Measurements from ENCODE around the gene SLC26A5.
"Not testable (repeated sequence)": the region's sequence is repeated elsewhere in the genome, so short reads cannot be mapped to it uniquely, and the experiment has no call there.

SLC26A5 gene

GRCh38 chr7:103399687-103400086 is 46.3 kb downstream of the SLC26A5 start:
- H3K4me3 ChIP-seq (ENCODE audit: insufficient read depth in 1 of 2, low read depth in 1 of 2, low read length in 2 of 2); H2BK12ac ChIP-seq (ENCODE audit: low read length in 2 of 2); H3K18ac ChIP-seq (ENCODE audit: low read depth in 1 of 2, low read length in 2 of 2); H4K91ac ChIP-seq (ENCODE audit: low read length); H3K27me3 ChIP-seq (ENCODE audit: control insufficient read depth in 1 of 2, insufficient read depth in 1 of 2, low read length in 2 of 2); H3K36me3 ChIP-seq (ENCODE audit: control insufficient read depth in 1 of 2, insufficient read depth in 2 of 2, low read depth in 1 of 2, low read length in 2 of 2); H3K4ac ChIP-seq (ENCODE audit: low read depth in 1 of 2, low read length in 2 of 2); H3K4me1 ChIP-seq (ENCODE audit: control insufficient read depth, insufficient read depth, low read depth, low read length); H3K23ac ChIP-seq (ENCODE audit: low read length in 2 of 2); H3K14ac ChIP-seq (ENCODE audit: low read length in 2 of 2); H2BK15ac ChIP-seq (ENCODE audit: low read depth, poor library complexity, severe bottlenecking); H2BK120ac ChIP-seq (ENCODE audit: low read depth, low read length); H4K8ac ChIP-seq (ENCODE audit: low read length); H3K9ac ChIP-seq (ENCODE audit: low read length); H2AFZ ChIP-seq (ENCODE audit: low read depth, low read length); DNase-seq; H3K9me3 ChIP-seq (ENCODE audit: control insufficient read depth, low read length); H3K27ac ChIP-seq (ENCODE audit: low read length, poor library complexity, severe bottlenecking); H2AK5ac ChIP-seq (ENCODE audit: low read length, severe bottlenecking); H3K4me2 ChIP-seq (ENCODE audit: low read length, poor library complexity, severe bottlenecking); H3K79me1 ChIP-seq (replicated peaks; ENCODE audit: low read length, poor library complexity, severe bottlenecking); H2BK5ac ChIP-seq (ENCODE audit: low read depth, low read length, poor library complexity, severe bottlenecking): not testable (repeated sequence)

GRCh38 chr7:103398483-103399127 is 47.4 kb downstream of the SLC26A5 start:
- no peaks in the 10 kb centered on the region for H3K36me3 ChIP-seq (ENCODE audit: control insufficient read depth in 1 of 2, insufficient read depth in 2 of 2, low read depth in 1 of 2, low read length in 2 of 2)
- no peak overlapping the region for H2BK12ac ChIP-seq (ENCODE audit: low read length in 2 of 2)
- no peak overlapping the region for H2BK5ac ChIP-seq (ENCODE audit: low read depth, low read length, poor library complexity, severe bottlenecking)
- H3K27me3 ChIP-seq (ENCODE audit: control insufficient read depth in 1 of 2, insufficient read depth in 1 of 2, low read length in 2 of 2): peaks cover 0 to 5% of the 10 kb centered on the region in 2 experiments
- H3K23ac ChIP-seq (ENCODE audit: low read length in 2 of 2): no peak overlapping the region
- H2AFZ ChIP-seq (ENCODE audit: low read depth, low read length): no peak overlapping the region
- H4K8ac ChIP-seq (ENCODE audit: low read length): no peak overlapping the region
- H4K91ac ChIP-seq (ENCODE audit: low read length): no peak overlapping the region
- DNase-seq: no peak
- no peak overlapping the region for H2AK5ac ChIP-seq (ENCODE audit: low read length, severe bottlenecking)
- H3K4me1 ChIP-seq (ENCODE audit: control insufficient read depth, insufficient read depth, low read depth, low read length): no peaks in the 10 kb centered on the region
- no peak overlapping the region for H3K14ac ChIP-seq (ENCODE audit: low read length in 2 of 2)
- H3K9ac ChIP-seq (ENCODE audit: low read length): no peak overlapping the region
- H3K4me2 ChIP-seq (ENCODE audit: low read length, poor library complexity, severe bottlenecking): no peak overlapping the region
- H3K4ac ChIP-seq (ENCODE audit: low read depth in 1 of 2, low read length in 2 of 2): no peak overlapping the region
- no peak overlapping the region for H3K4me3 ChIP-seq (ENCODE audit: insufficient read depth in 1 of 2, low read depth in 1 of 2, low read length in 2 of 2)
- H3K18ac ChIP-seq (ENCODE audit: low read depth in 1 of 2, low read length in 2 of 2): no peak overlapping the region
- no peak overlapping the region for H2BK120ac ChIP-seq (ENCODE audit: low read depth, low read length)
- no peaks in the 10 kb centered on the region for H3K79me1 ChIP-seq (replicated peaks; ENCODE audit: low read length, poor library complexity, severe bottlenecking)
- no peaks in the 10 kb centered on the region for H3K9me3 ChIP-seq (ENCODE audit: control insufficient read depth, low read length)
- no peak overlapping the region for H3K27ac ChIP-seq (ENCODE audit: low read length, poor library complexity, severe bottlenecking)
- no peak overlapping the region for H2BK15ac ChIP-seq (ENCODE audit: low read depth, poor library complexity, severe bottlenecking)
- WGBS: 50% methylated on average over 2 of the region's 2 CpGs

GRCh38 chr7:103396471-103396870 is 49.5 kb downstream of the SLC26A5 start:
- Histone ChIP-seq H2AFZ (ENCODE audit: low read depth, low read length) (no peak overlapping the region), H2BK120ac (ENCODE audit: low read depth, low read length) (no peak overlapping the region), H2BK5ac (ENCODE audit: low read depth, low read length, poor library complexity, severe bottlenecking) (no peak overlapping the region), H3K4me3 (ENCODE audit: insufficient read depth in 1 of 2, low read depth in 1 of 2, low read length in 2 of 2) (no peak overlapping the region), H3K23ac (ENCODE audit: low read length in 2 of 2) (no peak overlapping the region), H3K4ac (ENCODE audit: low read depth in 1 of 2, low read length in 2 of 2) (no peak overlapping the region), H3K18ac (ENCODE audit: low read depth in 1 of 2, low read length in 2 of 2) (no peak overlapping the region), H4K8ac (ENCODE audit: low read length) (no peak overlapping the region), H3K9ac (ENCODE audit: low read length) (no peak overlapping the region), H2BK12ac (ENCODE audit: low read length in 2 of 2) (no peak overlapping the region), H3K4me2 (ENCODE audit: low read length, poor library complexity, severe bottlenecking) (no peak overlapping the region), H3K79me1 (replicated peaks; ENCODE audit: low read length, poor library complexity, severe bottlenecking) (no peaks in the 10 kb centered on the region), H2AK5ac (ENCODE audit: low read length, severe bottlenecking) (no peak overlapping the region), H4K91ac (ENCODE audit: low read length) (no peak overlapping the region), H3K27ac (ENCODE audit: low read length, poor library complexity, severe bottlenecking) (no peak overlapping the region), H2BK15ac (ENCODE audit: low read depth, poor library complexity, severe bottlenecking) (no peak overlapping the region), H3K14ac (ENCODE audit: low read length in 2 of 2) (no peak overlapping the region), H3K4me1 (ENCODE audit: control insufficient read depth, insufficient read depth, low read depth, low read length) (no peaks in the 10 kb centered on the region), H3K9me3 (ENCODE audit: control insufficient read depth, low read length) (no peaks in the 10 kb centered on the region), H3K36me3 (ENCODE audit: control insufficient read depth in 1 of 2, insufficient read depth in 2 of 2, low read depth in 1 of 2, low read length in 2 of 2) (no peaks in the 10 kb centered on the region), H3K27me3 (ENCODE audit: control insufficient read depth in 1 of 2, insufficient read depth in 1 of 2, low read length in 2 of 2) (peaks cover 0 to 8% of the 10 kb centered on the region in 2 experiments)
- no peak for DNase-seq
- WGBS: 48% methylated on average over 6 of the region's 8 CpGs

- H4K91ac ChIP-seq (ENCODE audit: low read length): no peak overlapping the region
- H2BK120ac ChIP-seq (ENCODE audit: low read depth, low read length): no peak overlapping the region
- H3K4me1 ChIP-seq (ENCODE audit: control insufficient read depth, insufficient read depth, low read depth, low read length): no peaks in the 10 kb centered on the region
- H2BK12ac ChIP-seq (ENCODE audit: low read length in 2 of 2): no peak overlapping the region
- no peak overlapping the region for H3K4me2 ChIP-seq (ENCODE audit: low read length, poor library complexity, severe bottlenecking)
- no peak overlapping the region for H3K23ac ChIP-seq (ENCODE audit: low read length in 2 of 2)
- WGBS: 82% methylated on average over 1 of the region's 1 CpG
- no peak overlapping the region for H2BK15ac ChIP-seq (ENCODE audit: low read depth, poor library complexity, severe bottlenecking)
- DNase-seq: no peak
- H2AFZ ChIP-seq (ENCODE audit: low read depth, low read length): no peak overlapping the region
- H4K8ac ChIP-seq (ENCODE audit: low read length): no peak overlapping the region
- no peak overlapping the region for H3K9ac ChIP-seq (ENCODE audit: low read length)
- peaks cover 0 to 8% of the 10 kb centered on the region in 2 experiments for H3K27me3 ChIP-seq (ENCODE audit: control insufficient read depth in 1 of 2, insufficient read depth in 1 of 2, low read length in 2 of 2)
- no peaks in the 10 kb centered on the region for H3K9me3 ChIP-seq (ENCODE audit: control insufficient read depth, low read length)
- H3K18ac ChIP-seq (ENCODE audit: low read depth in 1 of 2, low read length in 2 of 2): no peak overlapping the region
- H3K79me1 ChIP-seq (replicated peaks; ENCODE audit: low read length, poor library complexity, severe bottlenecking): no peaks in the 10 kb centered on the region
- H3K36me3 ChIP-seq (ENCODE audit: control insufficient read depth in 1 of 2, insufficient read depth in 2 of 2, low read depth in 1 of 2, low read length in 2 of 2): no peaks in the 10 kb centered on the region
- H3K14ac ChIP-seq (ENCODE audit: low read length in 2 of 2): no peak overlapping the region
- no peak overlapping the region for H3K4ac ChIP-seq (ENCODE audit: low read depth in 1 of 2, low read length in 2 of 2)
- no peak overlapping the region for H2AK5ac ChIP-seq (ENCODE audit: low read length, severe bottlenecking)
- no peak overlapping the region for H3K27ac ChIP-seq (ENCODE audit: low read length, poor library complexity, severe bottlenecking)
- H2BK5ac ChIP-seq (ENCODE audit: low read depth, low read length, poor library complexity, severe bottlenecking): no peak overlapping the region
- H3K4me3 ChIP-seq (ENCODE audit: insufficient read depth in 1 of 2, low read depth in 1 of 2, low read length in 2 of 2): no peak overlapping the region
Measured at GRCh38 chr7:103395071-103395470, 50.9 kb downstream of the SLC26A5 start.

Measured in mesenchymal stem cell (in vitro differentiated cells and primary cell).